ENCODE measurements around the gene CALHM4.

CALHM4 gene

GRCh38 chr6:116531675-116532570, 21.6 kb upstream of the CALHM4 start:
- no peaks in the 10 kb centered on the region for H3K9me3 ChIP-seq (ENCODE audit: control insufficient read depth, low read length)
- H3K4ac ChIP-seq (ENCODE audit: low read depth in 1 of 2, low read length in 2 of 2): no peak overlapping the region
- H2AK5ac ChIP-seq (ENCODE audit: low read length, severe bottlenecking): no peak overlapping the region
- H3K18ac ChIP-seq (ENCODE audit: low read depth in 1 of 2, low read length in 2 of 2): no peak overlapping the region
- no peak overlapping the region for H3K27ac ChIP-seq (ENCODE audit: low read length, poor library complexity, severe bottlenecking)
- no peaks in the 10 kb centered on the region for H3K27me3 ChIP-seq (ENCODE audit: control insufficient read depth in 1 of 2, insufficient read depth in 1 of 2, low read length in 2 of 2)
- peaks cover 10% of the 10 kb centered on the region for H3K4me1 ChIP-seq (ENCODE audit: control insufficient read depth, insufficient read depth, low read depth, low read length)
- peak; percentile 81 for DNase-seq
- no peak overlapping the region for H4K91ac ChIP-seq (ENCODE audit: low read length)
- no peak overlapping the region for H2BK120ac ChIP-seq (ENCODE audit: low read depth, low read length)
- no peak overlapping the region for H2BK12ac ChIP-seq (ENCODE audit: low read length in 2 of 2)
- H4K8ac ChIP-seq (ENCODE audit: low read length): no peak overlapping the region
- no peak overlapping the region for H2AFZ ChIP-seq (ENCODE audit: low read depth, low read length)
- H3K4me3 ChIP-seq (ENCODE audit: insufficient read depth in 1 of 2, low read depth in 1 of 2, low read length in 2 of 2): no peak overlapping the region
- H2BK15ac ChIP-seq (ENCODE audit: low read depth, poor library complexity, severe bottlenecking): no peak overlapping the region
- no peaks in the 10 kb centered on the region for H3K79me1 ChIP-seq (replicated peaks; ENCODE audit: low read length, poor library complexity, severe bottlenecking)
- WGBS: 72% methylated on average over 7 of the region's 12 CpGs
- no peak overlapping the region for H3K23ac ChIP-seq (ENCODE audit: low read length in 2 of 2)
- no peaks in the 10 kb centered on the region for H3K36me3 ChIP-seq (ENCODE audit: control insufficient read depth in 1 of 2, insufficient read depth in 2 of 2, low read depth in 1 of 2, low read length in 2 of 2)
- no peak overlapping the region for H2BK5ac ChIP-seq (ENCODE audit: low read depth, low read length, poor library complexity, severe bottlenecking)
- H3K14ac ChIP-seq (ENCODE audit: low read length in 2 of 2): no peak overlapping the region
- H3K4me2 ChIP-seq (ENCODE audit: low read length, poor library complexity, severe bottlenecking): no peak overlapping the region
- H3K9ac ChIP-seq (ENCODE audit: low read length): no peak overlapping the region

GRCh38 chr6:116533233-116533957, 20.2 kb upstream of the CALHM4 start:
- H2AK5ac ChIP-seq (ENCODE audit: low read length, severe bottlenecking): no peak overlapping the region
- no peak overlapping the region for H2BK120ac ChIP-seq (ENCODE audit: low read depth, low read length)
- no peaks in the 10 kb centered on the region for H3K9me3 ChIP-seq (ENCODE audit: control insufficient read depth, low read length)
- DNase-seq: no peak
- H2BK5ac ChIP-seq (ENCODE audit: low read depth, low read length, poor library complexity, severe bottlenecking): no peak overlapping the region
- 64% methylated on average over 8 of the region's 9 CpGs for WGBS
- no peak overlapping the region for H3K4ac ChIP-seq (ENCODE audit: low read depth in 1 of 2, low read length in 2 of 2)
- H4K91ac ChIP-seq (ENCODE audit: low read length): no peak overlapping the region
- H2BK15ac ChIP-seq (ENCODE audit: low read depth, poor library complexity, severe bottlenecking): no peak overlapping the region
- no peak overlapping the region for H2BK12ac ChIP-seq (ENCODE audit: low read length in 2 of 2)
- H3K4me1 ChIP-seq (ENCODE audit: control insufficient read depth, insufficient read depth, low read depth, low read length): peaks cover 10% of the 10 kb centered on the region
- H3K9ac ChIP-seq (ENCODE audit: low read length): no peak overlapping the region
- no peak overlapping the region for H3K23ac ChIP-seq (ENCODE audit: low read length in 2 of 2)
- no peak overlapping the region for H2AFZ ChIP-seq (ENCODE audit: low read depth, low read length)
- no peak overlapping the region for H3K18ac ChIP-seq (ENCODE audit: low read depth in 1 of 2, low read length in 2 of 2)
- H3K4me2 ChIP-seq (ENCODE audit: low read length, poor library complexity, severe bottlenecking): no peak overlapping the region
- no peak overlapping the region for H3K14ac ChIP-seq (ENCODE audit: low read length in 2 of 2)
- no peaks in the 10 kb centered on the region for H3K36me3 ChIP-seq (ENCODE audit: control insufficient read depth in 1 of 2, insufficient read depth in 2 of 2, low read depth in 1 of 2, low read length in 2 of 2)
- H3K27ac ChIP-seq (ENCODE audit: low read length, poor library complexity, severe bottlenecking): no peak overlapping the region
- no peaks in the 10 kb centered on the region for H3K79me1 ChIP-seq (replicated peaks; ENCODE audit: low read length, poor library complexity, severe bottlenecking)
- H3K27me3 ChIP-seq (ENCODE audit: control insufficient read depth in 1 of 2, insufficient read depth in 1 of 2, low read length in 2 of 2): no peaks in the 10 kb centered on the region
- no peak overlapping the region for H3K4me3 ChIP-seq (ENCODE audit: insufficient read depth in 1 of 2, low read depth in 1 of 2, low read length in 2 of 2)
- no peak overlapping the region for H4K8ac ChIP-seq (ENCODE audit: low read length)

GRCh38 chr6:116535109-116535508, 18.4 kb upstream of the CALHM4 start:
- Histone ChIP-seq H3K4ac (ENCODE audit: low read depth in 1 of 2, low read length in 2 of 2) (no peak overlapping the region), H3K4me1 (ENCODE audit: control insufficient read depth, insufficient read depth, low read depth, low read length) (peaks cover 3% of the 10 kb centered on the region), H2BK15ac (ENCODE audit: low read depth, poor library complexity, severe bottlenecking) (no peak overlapping the region), H4K91ac (ENCODE audit: low read length) (no peak overlapping the region), H3K27me3 (ENCODE audit: control insufficient read depth in 1 of 2, insufficient read depth in 1 of 2, low read length in 2 of 2) (no peaks in the 10 kb centered on the region), H3K14ac (ENCODE audit: low read length in 2 of 2) (no peak overlapping the region), H3K9ac (ENCODE audit: low read length) (no peak overlapping the region), H2BK5ac (ENCODE audit: low read depth, low read length, poor library complexity, severe bottlenecking) (no peak overlapping the region), H3K27ac (ENCODE audit: low read length, poor library complexity, severe bottlenecking) (no peak overlapping the region), H3K79me1 (replicated peaks; ENCODE audit: low read length, poor library complexity, severe bottlenecking) (no peaks in the 10 kb centered on the region), H4K8ac (ENCODE audit: low read length) (no peak overlapping the region), H2BK12ac (ENCODE audit: low read length in 2 of 2) (no peak overlapping the region), H3K18ac (ENCODE audit: low read depth in 1 of 2, low read length in 2 of 2) (no peak overlapping the region), H3K23ac (ENCODE audit: low read length in 2 of 2) (no peak overlapping the region), H3K4me3 (ENCODE audit: insufficient read depth in 1 of 2, low read depth in 1 of 2, low read length in 2 of 2) (no peak overlapping the region), H3K36me3 (ENCODE audit: control insufficient read depth in 1 of 2, insufficient read depth in 2 of 2, low read depth in 1 of 2, low read length in 2 of 2) (no peaks in the 10 kb centered on the region), H2AFZ (ENCODE audit: low read depth, low read length) (no peak overlapping the region), H3K9me3 (ENCODE audit: control insufficient read depth, low read length) (no peaks in the 10 kb centered on the region), H2AK5ac (ENCODE audit: low read length, severe bottlenecking) (no peak overlapping the region), H2BK120ac (ENCODE audit: low read depth, low read length) (no peak overlapping the region), H3K4me2 (ENCODE audit: low read length, poor library complexity, severe bottlenecking) (no peak overlapping the region)
- DNase-seq: no peak

GRCh38 chr6:116536216-116536621, 17.3 kb upstream of the CALHM4 start:
- peak overlapping the region; percentile 23 for H3K9ac ChIP-seq (ENCODE audit: low read length)
- no peak overlapping the region for H2BK5ac ChIP-seq (ENCODE audit: low read depth, low read length, poor library complexity, severe bottlenecking)
- H3K9me3 ChIP-seq (ENCODE audit: control insufficient read depth, low read length): no peaks in the 10 kb centered on the region
- peak; percentile 73 for DNase-seq
- H3K23ac ChIP-seq (ENCODE audit: low read length in 2 of 2): no peak overlapping the region
- no peak overlapping the region for H3K4me3 ChIP-seq (ENCODE audit: insufficient read depth in 1 of 2, low read depth in 1 of 2, low read length in 2 of 2)
- H3K4me1 ChIP-seq (ENCODE audit: control insufficient read depth, insufficient read depth, low read depth, low read length): no peaks in the 10 kb centered on the region
- no peaks in the 10 kb centered on the region for H3K27me3 ChIP-seq (ENCODE audit: control insufficient read depth in 1 of 2, insufficient read depth in 1 of 2, low read length in 2 of 2)
- no peak overlapping the region for H3K4ac ChIP-seq (ENCODE audit: low read depth in 1 of 2, low read length in 2 of 2)
- no peak overlapping the region for H4K91ac ChIP-seq (ENCODE audit: low read length)
- H2BK12ac ChIP-seq (ENCODE audit: low read length in 2 of 2): no peak overlapping the region
- H3K36me3 ChIP-seq (ENCODE audit: control insufficient read depth in 1 of 2, insufficient read depth in 2 of 2, low read depth in 1 of 2, low read length in 2 of 2): no peaks in the 10 kb centered on the region
- H3K27ac ChIP-seq (ENCODE audit: low read length, poor library complexity, severe bottlenecking): no peak overlapping the region
- no peak overlapping the region for H3K14ac ChIP-seq (ENCODE audit: low read length in 2 of 2)
- no peak overlapping the region for H2BK15ac ChIP-seq (ENCODE audit: low read depth, poor library complexity, severe bottlenecking)
- no peaks in the 10 kb centered on the region for H3K79me1 ChIP-seq (replicated peaks; ENCODE audit: low read length, poor library complexity, severe bottlenecking)
- H2BK120ac ChIP-seq (ENCODE audit: low read depth, low read length): no peak overlapping the region
- no peak overlapping the region for H4K8ac ChIP-seq (ENCODE audit: low read length)
- H2AFZ ChIP-seq (ENCODE audit: low read depth, low read length): no peak overlapping the region
- H3K4me2 ChIP-seq (ENCODE audit: low read length, poor library complexity, severe bottlenecking): no peak overlapping the region
- no peak overlapping the region for H2AK5ac ChIP-seq (ENCODE audit: low read length, severe bottlenecking)
- H3K18ac ChIP-seq (ENCODE audit: low read depth in 1 of 2, low read length in 2 of 2): no peak overlapping the region
- 29% methylated on average over 3 of the region's 4 CpGs for WGBS

Measured in mesenchymal stem cell (in vitro differentiated cells and primary cell).